Embryonic facial prominence (tissue), 1 donor: ENCODE data around the gene AKR1C2.
"Not testable (repeated sequence)": the region's sequence is repeated elsewhere in the genome, so short reads cannot be mapped to it uniquely, and the experiment has no call there.

Source experiments
- DNase-seq: peaks from one replicate; pipeline ENCODE4 v3.0.0-alpha.2; 2016; ENCODE audit errors: extremely low spot score

AKR1C2 gene

DNA sequence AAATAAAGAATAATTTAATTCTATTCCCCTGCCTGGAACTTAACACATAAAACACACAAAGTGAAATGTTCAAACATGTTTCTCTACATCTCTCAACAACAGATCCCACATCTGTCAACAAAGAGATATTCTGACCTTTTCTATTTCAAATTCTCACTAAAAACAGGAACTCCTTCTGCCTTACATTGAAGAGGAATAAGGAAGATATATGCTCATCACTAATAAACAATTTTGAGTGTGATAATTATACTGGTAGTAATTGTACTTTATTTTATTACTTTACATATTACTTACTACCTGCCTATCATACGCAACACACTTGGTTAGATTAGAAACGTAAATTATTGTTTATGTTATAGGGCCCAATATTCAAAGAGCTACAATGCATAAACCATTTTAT lies 13.4 kb downstream of the AKR1C2 start:
- DNase-seq: no peak

DNA sequence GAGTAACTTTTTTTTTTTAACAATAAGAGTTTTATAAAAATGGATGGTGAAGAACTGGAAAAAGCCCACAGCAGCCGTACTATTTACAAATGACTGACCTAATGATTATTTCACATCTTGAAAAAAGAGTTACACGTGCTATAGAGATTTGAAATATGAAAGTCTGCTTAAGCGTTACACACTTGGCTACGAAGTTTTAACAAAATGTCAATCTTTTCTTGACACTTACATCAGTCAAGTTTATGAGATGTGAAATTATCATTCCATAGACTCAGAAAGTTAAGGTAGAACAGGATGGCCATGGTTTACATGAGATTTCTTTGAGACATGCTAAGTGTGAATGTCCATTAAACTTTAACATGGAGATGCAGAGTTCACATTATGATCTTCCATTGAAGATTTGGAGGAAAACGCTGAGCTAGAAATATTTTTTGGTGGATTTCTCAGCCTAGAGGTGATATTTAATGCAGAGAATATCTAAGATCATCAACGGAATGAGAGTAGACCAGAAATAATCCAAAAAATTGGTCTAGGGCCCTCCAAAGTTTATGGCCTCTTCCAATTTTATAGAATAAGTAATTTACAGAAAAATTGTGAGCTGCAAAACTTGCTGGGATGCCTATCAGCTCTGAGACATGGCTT lies 15.5 kb downstream of the AKR1C2 start:
- DNase-seq: not testable (repeated sequence)

DNA sequence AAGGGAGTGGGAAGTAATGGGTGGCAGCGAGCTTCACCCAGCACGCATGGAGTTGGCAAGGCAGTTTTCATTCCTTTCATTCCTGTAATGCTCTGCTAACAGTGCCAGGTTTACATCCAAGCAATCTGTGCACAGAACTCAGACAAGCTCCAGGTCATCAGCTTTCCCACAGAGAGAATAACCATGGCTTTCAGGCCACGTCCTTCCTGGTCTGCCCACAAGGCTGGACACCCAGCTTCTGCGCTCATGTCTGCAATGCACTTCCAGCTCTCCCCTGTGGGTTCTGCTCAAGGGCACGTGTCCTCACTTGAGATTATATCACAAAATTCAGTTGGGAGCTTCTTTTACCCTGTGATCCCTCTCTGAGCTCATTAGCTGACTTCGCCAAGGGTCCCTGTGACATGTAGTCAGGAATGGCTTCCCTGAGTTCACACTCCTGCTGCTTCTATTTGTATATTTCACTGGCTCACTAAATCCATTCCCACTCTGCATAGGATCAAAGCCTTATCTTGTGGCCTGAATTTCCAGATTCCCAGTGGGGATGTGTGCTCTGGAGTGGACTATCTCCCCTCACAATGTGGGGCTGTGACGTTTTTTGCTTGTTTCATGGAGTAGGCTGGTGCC lies 18.6 kb downstream of the AKR1C2 start:
- no peak for DNase-seq

DNA sequence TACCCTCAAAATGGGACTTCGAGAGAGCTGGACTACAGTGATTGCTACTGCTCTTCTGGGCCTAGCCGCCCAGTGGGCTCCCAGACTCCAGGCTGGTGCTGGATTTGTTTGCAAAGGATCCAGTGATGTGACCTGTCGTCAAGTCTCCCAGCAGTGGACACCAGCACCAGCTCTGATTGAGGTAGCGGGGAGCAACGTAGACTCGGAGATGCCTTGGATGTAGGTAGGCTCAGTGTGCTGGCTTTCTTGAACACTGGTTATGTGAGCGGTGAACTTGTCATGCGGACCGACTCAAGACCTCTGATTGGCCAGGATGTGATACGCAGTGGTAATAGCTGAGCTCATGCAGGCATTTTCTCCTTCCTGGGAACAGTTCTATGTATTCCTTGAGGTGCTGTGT lies 19.4 kb downstream of the AKR1C2 start:
- no peak for DNase-seq

DNA sequence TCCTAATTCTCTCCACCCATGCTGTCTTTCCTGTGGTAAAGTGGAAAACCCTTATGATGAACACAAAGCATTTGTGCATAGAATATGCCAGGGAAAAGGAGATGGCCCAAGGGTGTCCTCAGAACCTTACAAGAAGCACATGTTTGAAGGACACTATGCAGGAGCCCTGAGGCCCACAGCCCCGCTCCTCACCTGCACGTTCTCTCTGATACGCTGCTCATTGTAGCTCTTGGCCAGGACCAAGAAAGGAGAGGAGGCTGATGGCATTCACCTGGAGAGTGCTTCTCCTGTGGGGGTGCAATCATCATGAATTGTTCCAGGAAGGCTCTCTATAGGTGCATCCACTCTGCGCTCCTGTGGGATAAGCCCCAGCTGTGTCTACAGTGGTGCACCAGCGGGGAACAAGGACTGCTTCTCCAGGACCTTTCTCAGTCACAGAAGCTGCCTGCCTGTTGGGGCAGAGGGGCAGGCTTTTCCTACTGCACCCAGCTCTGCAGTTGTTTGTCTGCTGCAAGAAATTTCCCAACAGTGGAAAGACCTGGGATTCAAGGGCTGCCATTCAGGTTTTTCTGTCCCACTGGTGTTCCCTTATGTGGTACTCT lies 19.9 kb downstream of the AKR1C2 start:
- no peak for DNase-seq

DNA sequence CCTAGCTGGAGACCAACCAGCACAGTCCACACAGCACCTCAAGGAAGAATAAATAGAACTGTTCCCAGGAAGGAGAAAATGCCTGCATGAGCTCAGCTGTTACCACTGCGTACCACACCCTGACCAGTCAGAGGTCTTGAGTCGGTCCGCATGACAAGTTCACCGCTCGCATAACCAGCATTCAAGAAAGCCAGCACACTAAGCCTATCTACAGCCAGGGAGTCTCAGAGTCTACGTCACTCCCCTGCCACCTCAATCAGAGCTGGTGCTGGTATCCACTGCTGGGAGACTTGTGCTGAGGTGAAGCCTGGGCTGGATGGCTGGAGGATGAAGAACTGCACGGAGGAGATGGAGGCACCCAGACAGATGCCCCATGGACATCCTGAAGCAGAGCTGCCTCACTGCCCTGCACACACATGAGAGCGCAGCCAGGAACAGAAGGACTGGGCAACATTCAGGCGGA lies 20.9 kb downstream of the AKR1C2 start:
- DNase-seq: no peak

DNA sequence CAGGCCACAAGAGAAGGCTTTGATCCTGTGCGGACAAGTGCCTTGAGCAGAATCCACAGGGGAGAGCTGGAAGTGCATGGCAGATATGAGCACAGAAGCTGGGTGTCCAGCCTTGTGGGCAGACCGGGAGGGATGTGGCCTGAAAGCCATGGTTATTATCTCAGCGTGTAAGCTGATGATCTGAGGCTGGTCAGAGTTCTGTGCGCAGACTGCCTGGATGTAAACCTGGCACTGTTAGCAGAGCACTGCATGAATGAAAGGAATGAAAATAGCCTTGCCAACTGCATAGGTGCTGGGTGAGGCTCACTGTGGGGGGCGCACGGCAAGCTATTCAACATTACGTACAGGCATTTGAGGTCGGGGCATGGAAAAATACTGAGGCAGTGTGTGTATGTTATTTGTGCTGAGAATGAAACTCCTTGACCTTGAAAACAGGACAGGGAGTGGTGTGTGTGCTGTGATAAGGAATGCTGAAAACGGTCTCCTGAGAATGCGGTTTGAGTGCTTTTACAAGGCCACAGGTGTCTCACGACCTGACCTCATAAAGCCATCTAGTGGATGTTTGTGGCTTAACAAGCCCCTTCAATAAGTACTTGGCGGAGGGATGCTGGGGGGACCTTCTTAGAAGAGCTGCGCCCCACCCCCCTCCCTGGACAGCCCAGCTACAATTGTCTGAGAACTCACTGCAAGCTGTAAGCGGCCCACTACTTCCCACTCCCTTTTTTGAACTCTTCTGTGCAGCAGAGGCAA lies 21.8 kb downstream of the AKR1C2 start:
- no peak for DNase-seq

DNA sequence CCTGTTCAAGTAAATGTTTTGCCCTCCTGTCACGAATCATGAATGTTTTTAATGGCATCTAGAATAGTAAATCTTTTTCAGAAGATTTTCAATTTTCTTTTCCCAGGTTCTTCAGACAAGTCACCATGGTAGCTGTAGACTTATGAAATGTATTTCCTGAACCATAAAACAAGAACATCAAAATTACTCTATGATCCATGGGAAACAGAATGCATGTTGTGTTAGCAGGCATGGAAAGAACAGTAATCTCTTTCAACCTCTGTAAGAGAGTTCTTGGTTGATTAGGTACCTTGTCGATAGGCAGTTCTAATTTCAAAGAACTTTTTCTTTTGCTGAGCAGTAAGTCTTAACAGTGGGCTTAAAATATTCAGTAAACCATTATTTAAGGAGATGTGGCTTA lies 22.9 kb downstream of the AKR1C2 start:
- no peak for DNase-seq

DNA sequence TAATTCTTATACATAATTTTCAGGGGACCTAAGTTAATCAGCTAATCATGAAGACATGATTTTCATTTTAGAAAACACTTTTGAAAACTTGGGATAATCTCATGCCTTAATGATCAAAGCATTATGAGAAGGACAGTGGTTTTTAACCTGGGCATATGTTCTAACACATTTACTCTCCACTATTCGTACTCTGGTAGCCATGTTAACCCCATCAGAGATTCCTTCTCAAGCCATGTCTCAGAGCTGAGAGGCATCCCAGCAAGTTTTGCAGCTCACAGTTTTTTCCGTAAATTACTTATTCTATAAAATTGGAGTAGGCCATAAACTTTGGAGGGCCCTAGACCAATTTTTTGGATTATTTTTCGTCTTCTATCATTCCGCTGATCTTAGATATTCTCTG lies 24.8 kb downstream of the AKR1C2 start:
- DNase-seq: no peak

DNA sequence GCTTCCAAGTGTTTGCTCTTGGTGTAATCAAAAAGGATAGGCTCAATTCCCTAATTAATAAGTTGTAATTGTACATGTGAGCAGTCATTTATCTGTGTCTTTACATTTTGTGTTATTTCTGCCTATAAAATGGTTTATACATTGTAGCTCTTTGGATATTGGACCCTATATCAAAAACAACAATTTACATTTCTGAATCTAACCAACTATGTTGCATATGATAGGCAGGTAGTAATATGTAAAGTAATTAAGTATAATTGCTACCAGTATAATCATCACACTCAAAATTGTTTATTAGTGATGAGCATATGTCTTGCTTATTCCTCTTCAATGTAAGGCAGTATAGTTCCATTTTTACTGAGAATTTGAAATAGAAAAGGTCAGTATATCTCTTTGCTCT lies 26.6 kb downstream of the AKR1C2 start:
- DNase-seq: no peak

DNA sequence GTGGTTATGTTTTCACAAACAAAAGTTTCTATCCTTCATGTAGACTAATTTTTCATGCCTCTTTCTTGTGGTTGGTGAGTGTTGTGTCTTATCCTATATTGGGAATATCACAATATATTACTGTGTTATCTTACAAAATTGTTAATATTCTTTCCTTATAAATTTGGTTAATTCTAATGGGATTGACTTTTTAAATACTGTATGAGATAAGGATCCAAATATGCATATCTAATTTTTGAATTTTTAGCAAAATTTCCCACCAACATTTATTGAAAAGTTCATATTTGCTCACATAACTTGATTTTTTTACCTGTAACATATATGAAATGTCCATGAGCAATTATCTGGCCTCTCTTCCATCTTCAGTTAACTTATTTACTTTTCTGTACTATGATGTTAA lies 29.3 kb downstream of the AKR1C2 start:
- DNase-seq: not testable (repeated sequence)

DNA sequence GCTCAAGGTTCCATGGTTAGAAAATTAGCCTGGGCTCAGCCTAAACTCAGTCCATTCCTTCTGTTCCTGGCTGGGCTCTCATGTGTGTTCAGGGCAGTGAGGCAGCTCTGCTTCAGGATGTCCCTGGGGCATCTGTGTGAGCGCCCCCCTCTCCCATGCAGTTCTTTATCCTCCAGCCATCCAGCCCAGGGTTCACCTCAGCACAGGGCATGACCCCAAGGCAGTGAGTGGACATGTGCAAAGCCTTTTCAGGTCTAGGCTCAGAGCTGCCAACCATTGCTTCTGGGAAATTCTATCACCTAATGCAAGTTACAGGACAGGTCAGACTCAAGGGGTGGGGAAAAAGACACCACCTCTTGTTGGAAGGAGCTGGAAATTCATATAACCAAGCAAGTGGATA lies 30.4 kb downstream of the AKR1C2 start:
- not testable (repeated sequence) for DNase-seq

DNA sequence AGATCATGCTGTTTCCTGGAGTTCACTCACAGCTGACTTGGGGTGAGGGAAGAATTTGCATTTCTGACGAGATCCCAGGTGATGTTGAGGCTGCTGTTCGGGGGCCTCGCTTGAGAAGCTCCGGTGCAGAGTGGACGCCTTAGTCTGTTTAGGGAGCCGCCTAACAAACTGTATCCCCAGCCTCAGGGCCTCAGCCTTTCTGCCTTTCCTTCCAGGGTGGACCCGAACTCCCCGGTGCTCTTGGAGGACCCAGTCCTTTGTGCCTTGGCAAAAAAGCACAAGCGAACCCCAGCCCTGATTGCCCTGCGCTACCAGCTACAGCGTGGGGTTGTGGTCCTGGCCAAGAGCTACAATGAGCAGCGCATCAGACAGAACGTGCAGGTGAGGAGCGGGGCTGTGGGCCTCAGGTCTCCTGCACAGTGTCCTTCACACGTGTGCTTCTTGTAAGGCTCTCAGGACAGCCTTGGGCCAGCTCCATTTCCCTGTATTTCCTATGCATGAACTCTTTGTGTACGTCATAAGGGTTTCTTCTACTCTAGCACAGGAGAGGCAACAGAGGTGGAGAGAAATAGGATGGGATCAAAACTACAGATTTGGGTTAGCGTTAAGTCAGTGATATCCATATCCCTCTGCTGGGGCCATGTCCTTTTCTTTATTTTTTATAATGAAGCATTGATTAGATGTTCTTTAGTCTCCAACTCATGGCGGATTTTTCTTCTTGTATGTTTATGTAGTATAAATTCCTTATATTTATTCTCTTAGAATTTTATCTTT lies 31.1 kb downstream of the AKR1C2 start:
- not testable (repeated sequence) for DNase-seq

DNA sequence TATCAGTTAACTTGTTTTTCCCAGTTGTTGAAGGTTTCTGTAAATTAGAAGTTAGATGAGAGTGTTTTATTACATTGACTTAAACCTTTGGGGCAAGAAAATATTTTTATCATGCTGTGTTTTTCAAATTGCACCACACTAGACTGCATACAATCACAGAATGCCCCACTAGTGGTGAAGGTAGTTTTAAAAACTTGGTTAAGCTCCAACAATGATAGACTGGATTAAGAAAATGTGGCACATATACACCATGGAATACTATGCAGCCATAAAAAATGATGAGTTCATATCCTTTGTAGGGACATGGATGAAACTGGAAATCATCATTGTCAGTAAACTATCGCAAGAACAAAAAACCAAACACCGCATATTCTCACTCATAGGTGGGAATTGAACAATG lies 33.3 kb downstream of the AKR1C2 start:
- not testable (repeated sequence) for DNase-seq

DNA sequence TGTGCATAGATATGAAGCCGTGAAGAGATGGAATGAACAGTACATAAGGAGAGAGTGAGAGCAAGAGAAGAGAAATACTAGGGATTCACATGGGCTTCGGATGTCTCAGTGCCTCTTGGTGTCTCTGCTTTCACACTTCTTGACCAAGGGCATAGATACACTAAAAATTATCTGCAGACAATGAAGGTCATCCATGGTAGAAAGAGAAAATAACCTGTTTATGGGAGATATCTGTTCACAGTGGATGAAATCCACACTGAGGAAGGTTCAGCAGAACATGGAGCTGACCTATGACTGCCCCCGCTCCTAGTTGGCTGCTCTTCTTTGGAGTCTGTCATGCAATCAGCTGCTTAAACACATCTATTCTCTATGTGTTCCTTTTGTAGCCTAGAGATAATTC lies 34.4 kb downstream of the AKR1C2 start:
- DNase-seq: not testable (repeated sequence)

DNA sequence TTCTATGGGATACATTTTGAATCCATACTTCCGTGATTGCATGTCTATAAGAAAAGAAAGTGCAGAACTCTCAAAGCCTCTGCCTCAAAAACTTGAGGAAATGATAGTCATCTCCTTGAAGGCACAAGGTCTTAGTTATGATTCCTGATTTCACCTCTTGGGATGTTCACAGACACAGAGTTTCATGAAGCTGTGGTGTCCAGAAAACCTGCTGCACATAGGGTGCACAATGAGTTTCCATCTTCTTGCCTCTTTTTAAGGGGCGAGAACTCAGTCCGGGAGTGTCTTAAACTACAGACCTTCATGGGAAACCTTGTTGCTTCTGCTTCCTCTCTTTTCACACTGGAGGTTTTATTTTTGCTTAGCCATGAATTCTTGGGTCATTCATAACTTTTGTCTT lies 36.5 kb downstream of the AKR1C2 start:
- DNase-seq: not testable (repeated sequence)

DNA sequence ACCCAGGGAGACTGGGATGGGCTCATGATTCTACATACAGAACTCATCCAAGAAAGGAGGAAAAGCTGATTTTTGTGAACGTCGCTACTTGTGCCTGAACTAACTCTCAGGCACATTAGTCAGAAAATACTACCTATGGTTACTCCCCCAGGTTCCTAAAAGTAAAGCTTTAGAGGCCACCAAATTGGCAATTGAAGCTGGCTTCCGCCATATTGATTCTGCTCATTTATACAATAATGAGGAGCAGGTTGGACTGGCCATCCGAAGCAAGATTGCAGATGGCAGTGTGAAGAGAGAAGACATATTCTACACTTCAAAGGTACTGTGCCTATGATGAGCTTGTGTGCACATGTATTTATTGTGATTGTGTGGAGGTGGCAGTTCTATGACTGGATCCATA lies 37.9 kb downstream of the AKR1C2 start:
- DNase-seq: not testable (repeated sequence)

DNA sequence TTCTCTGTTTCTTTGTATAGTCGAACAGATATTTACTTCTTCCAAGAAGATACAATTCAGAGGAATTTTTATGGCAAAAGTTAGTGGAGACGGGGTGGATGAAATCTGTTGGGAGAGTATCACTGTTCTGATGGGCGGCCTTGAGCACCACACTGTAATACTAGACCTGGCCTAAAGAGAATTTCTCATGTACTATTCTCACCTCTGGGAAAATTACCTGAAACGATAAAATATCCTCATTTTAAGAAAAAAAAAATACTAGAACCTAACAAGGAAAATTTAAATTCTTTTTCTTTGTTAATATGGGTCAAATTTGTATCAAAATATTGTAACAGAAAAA lies 39.9 kb downstream of the AKR1C2 start:
- not testable (repeated sequence) for DNase-seq

DNA sequence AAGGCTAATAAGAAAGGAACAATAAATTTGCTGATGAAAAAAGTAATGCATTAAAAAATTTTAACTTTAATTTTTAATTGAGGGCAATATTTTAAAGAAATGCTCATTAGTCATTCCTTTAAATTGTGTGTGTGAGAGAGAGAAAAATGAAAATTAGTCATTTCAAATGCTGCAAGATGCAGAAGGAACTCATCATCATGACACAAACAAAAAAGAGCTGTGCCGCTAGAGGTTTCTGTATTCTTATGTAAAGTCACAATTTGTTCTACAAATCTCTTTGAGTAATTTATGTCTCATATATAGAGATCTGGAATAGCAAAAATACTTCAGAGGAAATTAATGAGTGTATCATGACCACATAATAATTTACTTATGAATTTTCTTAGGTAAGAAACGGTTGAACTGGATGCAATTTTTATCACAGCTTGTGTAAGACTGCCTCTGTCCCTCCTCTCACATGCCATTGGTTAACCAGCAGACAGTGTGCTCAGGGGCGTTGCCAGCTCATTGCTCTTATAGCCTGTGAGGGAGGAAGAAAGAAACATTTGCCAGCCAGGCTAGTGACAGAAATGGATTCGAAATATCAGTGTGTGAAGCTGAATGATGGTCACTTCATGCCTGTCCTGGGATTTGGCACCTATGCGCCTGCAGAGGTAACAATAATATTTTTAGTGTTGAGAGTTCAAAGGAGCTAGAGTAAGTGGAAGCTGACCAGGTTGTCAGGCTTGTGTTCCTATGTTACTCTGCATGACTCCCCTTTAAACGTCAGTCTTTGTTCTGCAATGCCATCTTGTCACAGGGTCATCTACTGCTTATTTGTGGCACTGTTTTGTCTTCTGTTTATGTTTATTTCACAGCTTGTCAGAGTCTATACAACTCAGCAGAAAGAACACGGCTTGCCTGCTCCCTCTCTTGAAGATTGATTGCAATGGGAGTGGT lies 40.5 kb downstream of the AKR1C2 start, which contains the start of gene AKR1C1:
TSS of gene AKR1C1 (plus strand) at position 540 of the 939 bp plus-strand sequence. CDS start at position 570, 30 bp downstream.
- not testable (repeated sequence) for DNase-seq

DNA sequence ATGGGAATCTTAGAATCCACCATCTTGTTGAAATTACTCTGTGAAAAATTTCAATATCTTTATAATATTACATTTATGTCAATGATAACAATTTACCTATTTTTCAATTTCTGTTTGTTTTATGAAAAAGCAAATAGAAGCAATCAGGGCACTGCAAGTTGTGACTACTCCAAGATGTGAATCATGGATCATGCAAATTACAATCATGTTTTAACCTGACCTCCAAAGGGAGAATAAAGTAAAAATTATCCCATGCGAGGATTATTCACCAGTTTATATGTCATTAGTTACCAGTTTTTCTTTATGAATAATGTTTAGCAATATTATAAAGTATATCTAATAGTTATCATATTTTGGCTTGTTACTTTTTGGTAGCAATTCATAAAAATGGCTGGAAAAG lies 41.3 kb downstream of the AKR1C2 start:
- not testable (repeated sequence) for DNase-seq

DNA sequence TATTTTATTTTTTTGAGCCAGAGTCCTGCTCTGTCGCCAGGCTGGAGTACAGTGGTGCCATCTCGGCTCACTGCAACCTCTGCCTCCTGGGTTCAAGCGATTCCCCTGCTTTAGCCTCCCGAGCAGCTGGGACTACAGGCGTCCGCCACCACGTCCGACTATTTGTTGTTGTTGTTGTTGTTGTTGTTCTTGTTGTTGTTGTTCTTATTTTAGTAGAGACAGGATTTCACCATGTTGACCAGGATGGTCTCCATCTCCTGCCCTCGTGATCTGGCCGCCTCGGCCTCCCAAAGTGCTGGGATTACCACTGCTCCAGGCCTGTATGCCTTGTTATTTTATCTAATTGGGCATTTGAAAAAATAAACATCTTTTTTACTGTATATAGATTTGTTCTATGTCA lies 42.1 kb downstream of the AKR1C2 start:
- DNase-seq: not testable (repeated sequence)
